ENCODE results near the gene PRAMEF9. TPM values are rescaled to one million over a fixed set of nuclear protein-coding genes. Genes with fewer than 3 reads are reported as not detected.

PRAMEF9 gene
- not detected in 5 replicates for total RNA-seq (2022; extraction: Qiagen RNA extraction; ENCODE audit: low read depth)

DNA sequence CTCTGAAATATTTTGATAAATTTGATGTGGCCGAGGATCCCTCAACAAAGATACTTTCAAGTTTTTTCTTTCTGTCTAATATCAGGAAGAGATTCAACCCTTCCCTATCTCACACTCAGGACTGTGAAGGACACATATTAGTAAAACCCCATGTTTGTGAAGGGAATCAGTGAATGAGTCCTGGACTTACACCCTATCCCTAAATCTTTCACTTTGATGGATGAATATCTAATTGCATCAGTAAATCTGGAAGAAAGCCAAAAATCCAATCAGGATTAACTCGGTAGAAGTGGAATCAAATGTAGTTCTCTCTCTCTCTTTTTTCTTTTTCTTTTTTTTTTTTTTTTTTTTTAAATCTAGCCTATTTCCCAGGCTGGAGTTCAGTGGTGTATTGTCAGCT, at the start of gene PRAMEF9:
TSS of gene PRAMEF9 (plus strand) at position 301 of the 400 bp plus-strand sequence. CDS start 3,433 bp downstream, outside the sequence.

DNA sequence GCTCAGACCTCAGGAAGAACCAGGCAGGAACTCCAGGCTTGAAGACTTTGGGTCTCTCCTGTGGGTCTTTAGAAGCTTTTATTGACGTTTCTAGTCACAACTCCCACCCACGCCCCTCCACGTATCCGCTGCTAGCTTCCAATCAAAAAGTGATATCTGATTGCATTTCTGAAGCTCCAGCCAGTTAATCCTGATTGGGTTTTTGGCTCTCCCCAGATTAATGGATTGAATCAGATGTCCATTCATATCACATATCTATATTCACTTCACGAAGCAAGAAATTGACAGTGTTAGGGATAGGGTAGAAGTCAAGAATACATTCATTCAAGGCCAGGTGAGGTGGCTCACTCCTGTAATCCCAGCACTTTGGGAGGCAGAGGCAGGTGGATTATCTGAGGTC, 15.7 kb upstream of the PRAMEF9 start, which contains the start of gene PRAMEF26:
TSS of gene PRAMEF26 (minus strand) at position 101 of the 400 bp plus-strand sequence. CDS start 2,914 bp downstream, outside the sequence.

DNA sequence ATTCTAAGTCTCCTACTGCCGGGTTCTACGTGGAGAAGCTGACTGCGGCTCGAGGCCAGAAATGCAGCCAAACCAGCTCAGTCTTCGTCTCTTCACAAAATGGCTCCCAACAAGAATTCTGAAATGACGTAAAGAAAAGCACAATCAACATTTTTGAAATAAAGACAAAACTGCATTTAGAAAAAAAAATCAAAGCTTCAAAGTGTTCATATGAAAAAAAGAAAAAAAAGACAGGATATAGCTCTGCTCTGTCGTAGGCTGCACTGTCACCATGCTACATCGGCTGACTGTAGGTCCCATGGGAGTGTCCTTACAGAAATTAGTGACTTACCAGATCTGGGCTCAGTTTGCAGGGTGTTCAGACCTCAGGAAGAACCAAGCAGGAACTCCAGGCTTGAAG, 6.1 kb upstream of the PRAMEF9 start, which contains the start of gene HNRNPCL4:
TSS of gene HNRNPCL4 (minus strand) at position 101 of the 400 bp plus-strand sequence. CDS start 164 bp downstream, outside the sequence.

DNA sequence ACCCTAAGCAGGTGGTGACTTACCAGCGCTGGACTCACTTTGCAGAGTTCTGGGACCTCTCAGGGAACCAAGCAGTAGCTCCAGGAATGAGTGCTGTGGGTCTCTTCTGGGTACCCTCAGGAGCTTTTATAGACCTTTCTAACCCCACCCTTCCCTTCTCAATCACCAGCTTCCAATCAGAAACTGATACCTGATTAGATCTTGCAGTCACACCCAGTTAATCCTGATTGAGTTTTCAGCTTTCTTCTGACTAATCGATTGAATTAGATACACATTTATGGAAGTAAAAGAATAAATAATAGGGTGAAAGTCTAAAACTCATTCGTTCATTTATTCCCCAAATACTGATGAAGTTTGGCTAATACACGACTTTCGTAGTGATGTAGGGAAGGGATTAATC, 29.7 kb downstream of the PRAMEF9 start, which contains the start of gene PRAMEF13:
TSS of gene PRAMEF13 (minus strand) at position 101 of the 400 bp plus-strand sequence. CDS start 1,820 bp downstream, outside the sequence.

DNA sequence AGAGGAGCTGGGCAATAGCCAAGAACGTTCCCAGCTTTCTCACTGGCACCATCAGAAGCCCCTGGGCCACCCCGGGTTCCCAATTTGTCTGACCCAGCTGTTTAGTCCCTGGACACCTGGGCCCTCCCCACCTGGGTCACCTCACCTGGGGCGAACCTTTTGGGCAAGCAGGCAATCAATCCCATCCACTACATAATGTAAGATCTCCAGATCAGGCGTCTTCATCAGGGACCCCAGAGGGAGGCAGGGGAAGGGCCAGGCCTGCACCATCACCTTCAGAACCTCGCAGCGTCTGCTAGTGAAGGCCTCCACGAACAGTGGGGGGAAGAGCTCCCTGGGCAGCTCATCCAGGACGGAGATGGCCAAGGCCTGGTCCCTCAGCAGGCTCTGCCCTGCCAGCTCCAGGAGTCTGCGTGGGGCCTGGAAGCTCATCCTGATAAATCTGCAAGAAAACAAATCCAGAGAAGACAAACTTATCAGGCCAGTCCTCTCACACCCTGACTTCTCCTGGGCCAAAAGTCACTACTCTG, 54.1 kb downstream of the PRAMEF9 start, which contains the start of gene PRAMEF18:
TSS of gene PRAMEF18 (minus strand) at position 480 of the 530 bp plus-strand sequence. CDS start at position 432, 48 bp downstream.

Other genes with a start within 250 kb of the PRAMEF9 start
- gene PRAMEF6, start 224.3 kb upstream of the PRAMEF9 start, total RNA-seq (2022; extraction: Qiagen RNA extraction; ENCODE audit: low read depth): not detected in 5 replicates
- gene PRAMEF27, start 115.3 kb upstream of the PRAMEF9 start, total RNA-seq (2022; extraction: Qiagen RNA extraction; ENCODE audit: low read depth): not detected in 5 replicates
- not detected in 5 replicates for gene HNRNPCL3, start 111.1 kb upstream of the PRAMEF9 start, total RNA-seq (2022; extraction: Qiagen RNA extraction; ENCODE audit: low read depth)
- gene PRAMEF25, start 101.1 kb upstream of the PRAMEF9 start, total RNA-seq (2022; extraction: Qiagen RNA extraction; ENCODE audit: low read depth): not detected in 5 replicates
- gene HNRNPCL2, start 55.0 kb upstream of the PRAMEF9 start, total RNA-seq (2022; extraction: Qiagen RNA extraction; ENCODE audit: low read depth): not detected in 5 replicates
- not detected in 5 replicates for gene PRAMEF26, start 15.8 kb upstream of the PRAMEF9 start, total RNA-seq (2022; extraction: Qiagen RNA extraction; ENCODE audit: low read depth)
- not detected in 5 replicates for gene HNRNPCL4, start 6.2 kb upstream of the PRAMEF9 start, total RNA-seq (2022; extraction: Qiagen RNA extraction; ENCODE audit: low read depth)
- not detected in 5 replicates for gene PRAMEF13, start 29.6 kb downstream of the PRAMEF9 start, total RNA-seq (2022; extraction: Qiagen RNA extraction; ENCODE audit: low read depth)
- gene PRAMEF18, start 54.3 kb downstream of the PRAMEF9 start, total RNA-seq (2022; extraction: Qiagen RNA extraction; ENCODE audit: low read depth): not detected in 5 replicates
- not detected in 5 replicates for gene PRAMEF5, start 82.3 kb downstream of the PRAMEF9 start, total RNA-seq (2022; extraction: Qiagen RNA extraction; ENCODE audit: low read depth)
- gene PRAMEF8, start 113.3 kb downstream of the PRAMEF9 start, total RNA-seq (2022; extraction: Qiagen RNA extraction; ENCODE audit: low read depth): 0.13 TPM in 1 of 5 replicates, not detected in the others
- not detected in 5 replicates for gene PRAMEF33, start 131.7 kb downstream of the PRAMEF9 start, total RNA-seq (2022; extraction: Qiagen RNA extraction; ENCODE audit: low read depth)
- gene PRAMEF15, start 143.7 kb downstream of the PRAMEF9 start, total RNA-seq (2022; extraction: Qiagen RNA extraction; ENCODE audit: low read depth): not detected in 5 replicates
- not detected in 5 replicates for gene PRAMEF14, start 175.3 kb downstream of the PRAMEF9 start, total RNA-seq (2022; extraction: Qiagen RNA extraction; ENCODE audit: low read depth)
- not detected in 5 replicates for gene PRAMEF19, start 200.1 kb downstream of the PRAMEF9 start, total RNA-seq (2022; extraction: Qiagen RNA extraction; ENCODE audit: low read depth)
- gene PRAMEF17, start 217.8 kb downstream of the PRAMEF9 start, total RNA-seq (2022; extraction: Qiagen RNA extraction; ENCODE audit: low read depth): not detected in 5 replicates
- gene PRAMEF20, start 238.6 kb downstream of the PRAMEF9 start, total RNA-seq (2022; extraction: Qiagen RNA extraction; ENCODE audit: low read depth): not detected in 5 replicates

Measured in A549 treated with ZK216348 at 1 μM for 4 hours (cell line).